HEK293 (cell line): Measurements from ENCODE around the gene LRRC8E.
A peak's percentile ranks its signal among the peaks of the same experiment; 100 is the strongest.

ENCODE experiments used
- ELK4 ChIP-seq: IDR thresholded peaks from 2 replicates; pipeline ENCODE4 v1.6.1; 2011; ENCODE audit warnings: mild to moderate bottlenecking, low read depth, low read length, borderline replicate concordance
- GLIS2 ChIP-seq: fragments of 450-650 bp; formaldehyde crosslinking; IDR thresholded peaks from 2 replicates; pipeline ENCODE4 v1.5.1; 2016; ENCODE audit warnings: missing biosample characterization, missing genetic modification characterization
- HIC1 ChIP-seq: fragments of 450-650 bp; formaldehyde crosslinking; IDR thresholded peaks from 2 replicates; pipeline ENCODE4 v1.5.1; 2016; ENCODE audit warnings: missing biosample characterization, missing genetic modification characterization
- KLF7 ChIP-seq: fragments of 450-650 bp; formaldehyde crosslinking; IDR thresholded peaks from 2 replicates; pipeline ENCODE4 v1.5.1; 2016; ENCODE audit warnings: missing biosample characterization, missing genetic modification characterization, borderline replicate concordance
- PATZ1 ChIP-seq: fragments of 450-650 bp; formaldehyde crosslinking; IDR thresholded peaks from 2 replicates; pipeline ENCODE4 v1.5.1; 2016; ENCODE audit warnings: missing biosample characterization, missing genetic modification characterization
- SCRT2 ChIP-seq: fragments of 450-650 bp; formaldehyde crosslinking; IDR thresholded peaks from 2 replicates; pipeline ENCODE4 v1.5.1; 2016; ENCODE audit warnings: missing biosample characterization, missing genetic modification characterization
- YY1 ChIP-seq: fragments of 450-650 bp; formaldehyde crosslinking; IDR thresholded peaks from 2 replicates; pipeline ENCODE4 v1.5.1; 2018; ENCODE audit warnings: missing biosample characterization, missing genetic modification characterization
- ZBTB10 ChIP-seq: fragments of 450-650 bp; formaldehyde crosslinking; IDR thresholded peaks from 2 replicates; pipeline ENCODE4 v1.5.1; 2016; ENCODE audit warnings: missing biosample characterization, missing genetic modification characterization
- ZBTB21 ChIP-seq: fragments of 450-650 bp; formaldehyde crosslinking; IDR thresholded peaks from 2 replicates; pipeline ENCODE4 v1.5.1; 2017; ENCODE audit warnings: missing biosample characterization, missing genetic modification characterization
- ZFP37 ChIP-seq: fragments of 450-650 bp; formaldehyde crosslinking; IDR thresholded peaks from 2 replicates; pipeline ENCODE4 v1.5.1; 2016; ENCODE audit warnings: missing biosample characterization, missing genetic modification characterization
- ZIC2 ChIP-seq: fragments of 450-650 bp; formaldehyde crosslinking; IDR thresholded peaks from 2 replicates; pipeline ENCODE4 v1.5.1; 2016; ENCODE audit warnings: missing biosample characterization, missing genetic modification characterization
- ZNF155 ChIP-seq: fragments of 450-650 bp; formaldehyde crosslinking; IDR thresholded peaks from 2 replicates; pipeline ENCODE4 v1.5.1; 2016; ENCODE audit warnings: missing biosample characterization, missing genetic modification characterization
- ZNF211 ChIP-seq: fragments of 450-650 bp; formaldehyde crosslinking; IDR thresholded peaks from 2 replicates; pipeline ENCODE4 v1.5.1; 2016; ENCODE audit warnings: low read depth, missing biosample characterization, missing genetic modification characterization
- ZNF23 ChIP-seq: fragments of 450-650 bp; formaldehyde crosslinking; IDR thresholded peaks from 2 replicates; pipeline ENCODE4 v1.5.1; 2016; ENCODE audit warnings: missing biosample characterization, missing genetic modification characterization, borderline replicate concordance
- ZNF311 ChIP-seq: fragments of 450-650 bp; formaldehyde crosslinking; IDR thresholded peaks from 2 replicates; pipeline ENCODE4 v1.5.1; 2017; ENCODE audit warnings: missing biosample characterization, missing genetic modification characterization, borderline replicate concordance
- ZNF513 ChIP-seq: fragments of 450-650 bp; IDR thresholded peaks from 2 replicates; pipeline ENCODE4 v1.5.1; 2018; ENCODE audit warnings: missing biosample characterization, missing genetic modification characterization
- ZNF518A ChIP-seq: fragments of 450-650 bp; formaldehyde crosslinking; conservative IDR thresholded peaks from 2 replicates; pipeline ENCODE4 v1.5.1; 2016; ENCODE audit warnings: low read depth, missing biosample characterization, missing genetic modification characterization
- ZNF626 ChIP-seq: fragments of 450-650 bp; sonication (Bioruptor Pico); formaldehyde crosslinking; IDR thresholded peaks from 2 replicates; pipeline ENCODE4 v1.5.1; 2018; ENCODE audit warnings: missing biosample characterization, missing genetic modification characterization, inconsistent platforms
- ZNF654 ChIP-seq: fragments of 450-650 bp; formaldehyde crosslinking; IDR thresholded peaks from 2 replicates; pipeline ENCODE4 v1.5.1; 2016; ENCODE audit warnings: low read depth, missing biosample characterization, missing genetic modification characterization
- ZNF670 ChIP-seq: fragments of 450-650 bp; formaldehyde crosslinking; IDR thresholded peaks from 2 replicates; pipeline ENCODE4 v1.5.1; 2016; ENCODE audit warnings: missing biosample characterization, missing genetic modification characterization, low read depth
- ZNF776 ChIP-seq: fragments of 450-650 bp; formaldehyde crosslinking; IDR thresholded peaks from 2 replicates; pipeline ENCODE4 v1.5.0; 2017; ENCODE audit warnings: missing biosample characterization, missing genetic modification characterization, borderline replicate concordance
- ZNF792 ChIP-seq: fragments of 450-650 bp; formaldehyde crosslinking; IDR thresholded peaks from 2 replicates; pipeline ENCODE4 v1.5.1; 2016; ENCODE audit warnings: missing biosample characterization, missing genetic modification characterization
- ZSCAN23 ChIP-seq: fragments of 450-650 bp; formaldehyde crosslinking; IDR thresholded peaks from 2 replicates; pipeline ENCODE4 v1.5.1; 2016; ENCODE audit warnings: missing biosample characterization, missing genetic modification characterization
- ZSCAN30 ChIP-seq: fragments of 450-650 bp; IDR thresholded peaks from 2 replicates; pipeline ENCODE4 v1.5.1; 2018; ENCODE audit warnings: missing biosample characterization, mild to moderate bottlenecking, missing genetic modification characterization, moderate library complexity
- ZXDB ChIP-seq: fragments of 450-650 bp; formaldehyde crosslinking; IDR thresholded peaks from 2 replicates; pipeline ENCODE4 v1.5.1; 2016; ENCODE audit warnings: missing biosample characterization, missing genetic modification characterization

LRRC8E gene

GRCh38 chr19:7944177-7944761 lies 56.0 kb downstream of the LRRC8E start (continued):
- TF ChIP-seq ZNF518A (tag by site-specific recombination): 0 out of 2 replicates have a peak, but pooled peaks have one; percentile 16
- no peak for TF ChIP-seq ZIC2 (tag by site-specific recombination)
- TF ChIP-seq ZNF311: no peak
- no peak for TF ChIP-seq ZNF776 (tag by site-specific recombination)
- TF ChIP-seq ZNF211 (tag by site-specific recombination): no peak
- TF ChIP-seq ZBTB21 (tag by site-specific recombination): peak; percentile 28; the same call in 1 of the 2 replicates
- no peak; the same call in 1 of the 2 replicates for TF ChIP-seq YY1 (tag by site-specific recombination)
- TF ChIP-seq ZNF654 (tag by site-specific recombination): peak; percentile 86
- peak; percentile 50; the same call in 1 of the 2 replicates for TF ChIP-seq PATZ1 (tag by site-specific recombination)
- TF ChIP-seq KLF7 (tag by site-specific recombination): no peak
- TF ChIP-seq SCRT2 (tag by site-specific recombination): peak; percentile 62
- peak; percentile 79; the same call in 1 of the 2 replicates for TF ChIP-seq ZFP37
- peak; percentile 75 for TF ChIP-seq ZNF513 (tag by site-specific recombination)
- no peak for TF ChIP-seq ZNF155 (tag by site-specific recombination)
- TF ChIP-seq ZNF23 (tag by site-specific recombination): no peak
- TF ChIP-seq ZXDB (tag by site-specific recombination): no peak; the same call in 1 of the 2 replicates
- 0 out of 2 replicates have a peak, but pooled peaks have one; percentile 7 for TF ChIP-seq ZNF792 (tag by site-specific recombination)
- peak; percentile 74 for TF ChIP-seq ZBTB10 (tag by site-specific recombination)
- 0 out of 2 replicates have a peak, but pooled peaks have one; percentile 23 for TF ChIP-seq ZSCAN30 (tag by site-specific recombination)
- no peak for TF ChIP-seq ZNF670
- TF ChIP-seq GLIS2 (tag by site-specific recombination): no peak
- no peak for TF ChIP-seq ELK4
- 0 out of 2 replicates have a peak, but pooled peaks have one; percentile 44 for TF ChIP-seq ZSCAN23 (tag by site-specific recombination)
- no peak for TF ChIP-seq ZNF626
- no peak for TF ChIP-seq HIC1 (tag by site-specific recombination)
